Progenitor cell of endocrine pancreas (in vitro differentiated cells): ENCODE results near the gene PNMA6E. TPM values are rescaled to one million over a fixed set of nuclear protein-coding genes. Genes with fewer than 3 reads are reported as not detected.
"Not testable (repeated sequence)": the region's sequence is repeated elsewhere in the genome, so short reads cannot be mapped to it uniquely, and the experiment has no call there.

Experiments
- DNase-seq: peaks from one replicate; pipeline ENCODE4 v3.0.0; 2021; ENCODE audit warnings: low spot score; ENCODE audit not compliant: unreplicated experiment
- H3K27ac Mint-ChIP-seq: 2 replicates; pipeline ENCODE4 v1.8.0; 2021; ENCODE audit warnings: mild to moderate bottlenecking, moderate library complexity, mixed read lengths
- H3K27me3 Mint-ChIP-seq: 2 replicates; pipeline ENCODE4 v1.8.0; 2021; ENCODE audit warnings: mixed read lengths
- H3K36me3 Mint-ChIP-seq: 2 replicates; pipeline ENCODE4 v1.8.0; 2022; ENCODE audit warnings: mixed read lengths; ENCODE audit not compliant: insufficient read depth
- H3K4me1 Mint-ChIP-seq: 2 replicates; pipeline ENCODE4 v1.8.0; 2021; ENCODE audit warnings: low read depth, mixed read lengths
- H3K4me3 Mint-ChIP-seq: 2 replicates; pipeline ENCODE4 v1.8.0; 2021; ENCODE audit warnings: low read depth, mild to moderate bottlenecking, moderate library complexity, mixed read lengths
- H3K9me3 Mint-ChIP-seq: 2 replicates; pipeline ENCODE4 v1.8.0; 2021; ENCODE audit warnings: low read depth, mixed read lengths
- CTCF ChIP-seq: fragments of 200-600 bp; sonication (generic); IDR thresholded peaks from one replicate; pipeline ENCODE4 v1.5.0; 2021; ENCODE audit warnings: antibody characterized with exemption, mild to moderate bottlenecking; ENCODE audit not compliant: unreplicated experiment
- total RNA-seq: library from RNA; stranded (reverse); gene quantifications from 2 replicates; pipeline ENCODE4 v1.2.1, GENCODE V29; 2021

The PNMA6E gene
- total RNA-seq, 1 donor from 2014 or later, result not detected

- no peak overlapping the region for H3K27ac Mint-ChIP-seq
- no peaks in the 10 kb centered on the region for H3K36me3 Mint-ChIP-seq
- no peak for DNase-seq
- TF ChIP-seq CTCF, result no peak
- H3K9me3 Mint-ChIP-seq, result no peaks in the 10 kb centered on the region
- peaks cover 2% of the 10 kb centered on the region for H3K4me1 Mint-ChIP-seq
- peaks cover 8% of the 10 kb centered on the region for H3K27me3 Mint-ChIP-seq
- no peak overlapping the region for H3K4me3 Mint-ChIP-seq
These were observed 5.4 kb downstream of the PNMA6E start for GRCh38 chrX:153395613-153396319.

DNA sequence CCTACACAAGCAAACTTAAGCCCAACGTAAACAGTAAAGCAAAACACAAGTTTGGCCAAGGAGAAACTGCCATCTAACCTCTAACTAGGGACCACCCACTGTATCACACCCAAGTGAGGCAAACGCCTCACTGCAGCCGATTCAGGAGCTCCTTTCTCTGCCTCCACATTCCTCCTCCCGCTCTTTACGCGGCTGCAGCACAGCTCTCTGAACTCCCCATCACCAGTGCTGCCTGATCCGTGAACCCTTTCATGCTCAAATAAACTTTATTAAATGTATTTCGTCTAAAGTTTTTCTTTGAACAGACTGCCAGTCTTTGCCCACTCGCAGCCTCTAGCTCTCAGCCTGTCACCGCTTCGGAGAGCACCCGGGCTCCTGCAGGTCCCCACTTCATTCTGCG is 6.5 kb downstream of the PNMA6E start:
- H3K27ac Mint-ChIP-seq, result no peak overlapping the region
- H3K9me3 Mint-ChIP-seq, result no peaks in the 10 kb centered on the region

GRCh38 chrX:153392642-153393321 is 8.4 kb downstream of the PNMA6E start:
- Mint-ChIP-seq H3K36me3 (no peaks in the 10 kb centered on the region), H3K27me3 (peaks cover 6% of the 10 kb centered on the region)

More for the DNA sequence above, 6.5 kb downstream of the PNMA6E start:
- Mint-ChIP-seq H3K4me1 (peaks cover 2% of the 10 kb centered on the region), H3K36me3 (no peaks in the 10 kb centered on the region), H3K4me3 (no peak overlapping the region), H3K27me3 (peaks cover 8% of the 10 kb centered on the region)
- no peak for DNase-seq
- TF ChIP-seq CTCF, result no peak

DNA sequence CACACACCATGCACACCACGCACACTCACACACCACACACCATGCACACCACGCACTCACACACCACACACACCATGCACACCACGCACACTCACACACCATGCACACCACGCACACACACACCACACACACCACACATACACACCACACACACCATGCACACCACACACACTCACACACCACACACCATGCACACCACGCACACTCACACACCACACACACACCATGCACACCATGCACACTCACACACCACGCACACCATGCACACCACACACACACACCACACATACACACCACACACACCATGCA is 11.7 kb downstream of the PNMA6E start:
- H3K36me3 Mint-ChIP-seq, H3K4me1 Mint-ChIP-seq, H3K27me3 Mint-ChIP-seq, DNase-seq, H3K4me3 Mint-ChIP-seq, H3K27ac Mint-ChIP-seq, H3K9me3 Mint-ChIP-seq: not testable (repeated sequence)

More at GRCh38 chrX:153392642-153393321, 8.4 kb downstream of the PNMA6E start:
- no peak overlapping the region for H3K4me3 Mint-ChIP-seq
- no peak for TF ChIP-seq CTCF
- H3K4me1 Mint-ChIP-seq, result no peaks in the 10 kb centered on the region
- H3K9me3 Mint-ChIP-seq, result no peaks in the 10 kb centered on the region
- DNase-seq, result no peak
- H3K27ac Mint-ChIP-seq, result no peak overlapping the region

DNA sequence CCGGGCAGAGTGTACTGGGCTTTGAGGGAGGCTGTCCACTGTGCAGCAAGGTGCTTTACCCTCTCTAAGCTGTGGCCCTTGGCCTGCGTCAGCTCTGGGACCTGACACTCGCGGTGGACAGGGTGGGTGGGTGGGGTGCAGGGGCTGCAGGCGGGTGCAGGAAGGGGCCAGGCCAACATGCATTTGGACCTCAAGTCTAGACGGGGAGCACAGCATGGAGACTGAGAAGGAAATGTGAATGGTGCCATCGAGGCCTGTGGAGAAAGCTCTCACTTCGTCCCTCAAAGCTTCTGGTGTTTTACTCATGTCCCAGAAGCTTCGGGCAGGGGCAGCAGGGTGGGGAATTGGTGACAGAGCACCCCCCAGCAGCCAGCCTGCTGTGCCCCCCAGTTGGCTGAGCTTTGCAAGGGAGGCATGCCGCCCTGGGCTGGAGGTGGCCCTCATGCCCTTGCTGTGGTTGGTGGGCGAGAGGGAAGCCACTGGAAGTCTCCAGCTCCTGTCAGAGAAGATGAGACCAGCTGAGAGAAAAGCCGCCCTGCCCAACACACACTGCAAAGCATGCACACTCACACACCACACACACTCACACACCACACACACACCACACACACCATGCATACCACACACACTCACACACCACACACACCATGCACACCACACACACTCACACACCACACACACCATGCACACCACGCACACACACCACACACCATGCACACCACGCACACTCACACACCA is 12.3 kb downstream of the PNMA6E start:
- Mint-ChIP-seq H3K9me3 (peaks cover 7% of the 10 kb centered on the region), H3K4me1 (no peaks in the 10 kb centered on the region), H3K4me3 (no peak overlapping the region), H3K27ac (no peak overlapping the region), H3K27me3 (peaks cover 2% of the 10 kb centered on the region), H3K36me3 (no peaks in the 10 kb centered on the region)
- TF ChIP-seq CTCF, result no peak
- DNase-seq, result no peak
